SK-N-SH (cell line): ENCODE data around the gene TMA7. TPM values are rescaled to one million over a fixed set of nuclear protein-coding genes. Genes with fewer than 3 reads are reported as not detected.
"Not testable (repeated sequence)": the region's sequence is repeated elsewhere in the genome, so short reads cannot be mapped to it uniquely, and the experiment has no call there.

ENCODE experiments used
- CTCF ChIA-PET: fragments of 300-600, 350-600 bp; formaldehyde crosslinking; extraction: SDS; loops from one replicate; lab custom pipeline; 2021; lab: Yijun Ruan, JAX
- POLR2A ChIA-PET: fragments of 350-600 bp; sonication (Branson Sonifier 250); formaldehyde crosslinking; extraction: SDS; loops from one replicate; lab custom pipeline; 2020; ENCODE audit warnings: antibody characterized with exemption, inconsistent platforms; lab: Yijun Ruan, JAX
- DNase-seq: peaks from one replicate; pipeline ENCODE4 v3.0.0; 2012
- H2AFZ ChIP-seq: fragments of 200-600 bp; sonication (generic); 2 replicates; pipeline ENCODE4 v1.8.1; 2016; ENCODE audit warnings: antibody characterized with exemption, mild to moderate bottlenecking, low read depth
- H3F3A ChIP-seq: fragments of 200-600 bp; sonication (generic); replicated peaks from 2 replicates; pipeline ENCODE3; 2016; ENCODE audit warnings: antibody characterized with exemption, mild to moderate bottlenecking; ENCODE audit not compliant: insufficient read depth
- H3K27ac ChIP-seq, 2 experiments: fragments of 200-500 bp in 1 of 2; fragments of 200-600 bp in 1 of 2; sonication (Bioruptor generic) in 1 of 2; sonication (generic), shearing (Covaris generic) in 1 of 2; 2 replicates each; pipeline versions ENCODE4 v1.5.1 to v1.6.1; 2014 to 2016; ENCODE audit warnings: low read depth in 2 of 2, inconsistent platforms in 1 of 2, low read length in 1 of 2, mild to moderate bottlenecking in 1 of 2, mixed read lengths in 1 of 2
- H3K27me3 ChIP-seq: fragments of 200-600 bp; sonication (generic), shearing (Covaris generic); 2 replicates; pipeline ENCODE4 v1.6.1; 2016; ENCODE audit warnings: mixed run types; ENCODE audit not compliant: insufficient read depth
- H3K36me3 ChIP-seq, 2 experiments: fragments of 200-500 bp in 1 of 2; fragments of 200-600 bp in 1 of 2; sonication (Bioruptor generic) in 1 of 2; sonication (generic) in 1 of 2; replicated peaks in 1 of 2; 2 replicates each; pipeline versions ENCODE3 to v1.5.1; 2014 to 2016; ENCODE audit warnings: low read length in 1 of 2, mild to moderate bottlenecking in 1 of 2; ENCODE audit not compliant: insufficient read depth in 2 of 2, control insufficient read depth in 1 of 2
- H3K4me1 ChIP-seq, 2 experiments: fragments of 200-500 bp in 1 of 2; fragments of 200-600 bp in 1 of 2; sonication (Bioruptor generic) in 1 of 2; sonication (generic), shearing (Covaris generic) in 1 of 2; 2 replicates each; pipeline versions ENCODE4 v1.5.1 to v1.6.1; 2014 to 2016; ENCODE audit warnings: low read depth in 1 of 2, low read length in 1 of 2, mixed run types in 1 of 2; ENCODE audit not compliant: insufficient read depth in 2 of 2, control insufficient read depth in 1 of 2
- H3K4me2 ChIP-seq: fragments of 200-600 bp; sonication (generic), shearing (Covaris generic); 2 replicates; pipeline ENCODE4 v1.6.1; 2017; ENCODE audit warnings: mixed run types
- H3K4me3 ChIP-seq, 2 experiments: fragments of 200-500 bp in 1 of 2; fragments of 200-600 bp in 1 of 2; sonication (Bioruptor generic) in 1 of 2; sonication (generic), shearing (Covaris generic) in 1 of 2; 2 replicates each; pipeline versions ENCODE4 v1.5.1 to v1.8.1; 2014 to 2016; ENCODE audit warnings: low read depth in 2 of 2, inconsistent platforms in 1 of 2, low read length in 1 of 2, mild to moderate bottlenecking in 1 of 2, mixed read lengths in 1 of 2, moderate library complexity in 1 of 2
- H3K79me2 ChIP-seq: fragments of 200-600 bp; sonication (generic); 2 replicates; pipeline ENCODE4 v1.8.1; 2017; ENCODE audit warnings: mild to moderate bottlenecking; ENCODE audit not compliant: insufficient read depth
- H3K9ac ChIP-seq: fragments of 200-600 bp; sonication (generic); 2 replicates; pipeline ENCODE4 v1.6.1; 2017; ENCODE audit warnings: mixed run types
- H3K9me2 ChIP-seq: fragments of 200-600 bp; sonication (generic); 2 replicates; pipeline ENCODE4 v1.6.1; 2017; ENCODE audit warnings: mixed run types
- H3K9me3 ChIP-seq: fragments of 200-600 bp; sonication (generic); 2 replicates; pipeline ENCODE4 v1.6.1; 2017; ENCODE audit warnings: mixed run types, mild to moderate bottlenecking, moderate library complexity
- H4K20me1 ChIP-seq: fragments of 200-600 bp; sonication (generic); 2 replicates; pipeline ENCODE4 v1.6.1; 2017; ENCODE audit warnings: mild to moderate bottlenecking, mixed run types; ENCODE audit not compliant: insufficient read depth
- CTCF ChIP-seq: fragments of 200-600 bp; sonication (generic); IDR thresholded peaks from 2 replicates; pipeline ENCODE4 v1.6.1; 2017; ENCODE audit warnings: antibody characterized with exemption, mild to moderate bottlenecking, moderate library complexity
- ELF1 ChIP-seq: IDR thresholded peaks from 2 replicates; pipeline ENCODE4 v1.4.0; 2012
- JUND ChIP-seq: IDR thresholded peaks from 2 replicates; pipeline ENCODE4 v1.4.0; 2012
- MAX ChIP-seq: IDR thresholded peaks from 2 replicates; pipeline ENCODE4 v1.4.0; 2012; ENCODE audit warnings: low read depth
- MEF2A ChIP-seq: IDR thresholded peaks from 2 replicates; pipeline ENCODE4 v1.4.0; 2012; ENCODE audit warnings: low read depth, borderline replicate concordance
- NFIC ChIP-seq: IDR thresholded peaks from 2 replicates; pipeline ENCODE4 v1.4.0; 2012; ENCODE audit warnings: borderline replicate concordance
- POLR2AphosphoS5 ChIP-seq: IDR thresholded peaks from 2 replicates; pipeline ENCODE4 v1.6.1; 2012; ENCODE audit warnings: low read depth, low read length
- RAD21 ChIP-seq: IDR thresholded peaks from 2 replicates; pipeline ENCODE4 v1.6.1; 2012; ENCODE audit warnings: mild to moderate bottlenecking, low read length
- REST ChIP-seq: IDR thresholded peaks from 2 replicates; pipeline ENCODE4 v1.6.1; 2012; ENCODE audit warnings: mild to moderate bottlenecking, low read depth, low read length, moderate library complexity
- SIN3A ChIP-seq: IDR thresholded peaks from 2 replicates; pipeline ENCODE4 v1.6.1; 2012; ENCODE audit warnings: low read depth, mild to moderate bottlenecking, low read length, moderate library complexity, borderline replicate concordance
- SMC3 ChIP-seq: IDR thresholded peaks from 2 replicates; pipeline ENCODE4 v1.6.1; 2012; ENCODE audit warnings: low read depth, low read length, improper control_type of control experiment
- USF1 ChIP-seq: IDR thresholded peaks from 2 replicates; pipeline ENCODE4 v1.4.0; 2012; ENCODE audit warnings: low read depth, borderline replicate concordance
- YY1 ChIP-seq: IDR thresholded peaks from 2 replicates; pipeline ENCODE4 v1.4.0; 2012; ENCODE audit warnings: low read depth, mild to moderate bottlenecking
- WGBS: methylation state at CpG from one replicate; pipeline ENCODE4 v1.1.6; 2017; ENCODE audit warnings: low lambda C conversion rate; 5-methylcytosine and 5-hydroxymethylcytosine counted together
- polyA plus RNA-seq, 3 experiments: library from polyadenylated mRNA; depleted of rRNA; stranded (reverse); fragments of >200 nt; gene quantifications; 2 replicates each; pipeline ENCODE4 v1.2.3, GENCODE V29; 2012

TMA7 gene
- polyA plus RNA-seq, 1 of the 3 experiments (the other 2 are of a cell fraction), result 438 TPM

GRCh38 chr3:48400824-48401433 lies 39.1 kb upstream of the TMA7 start:
- Histone ChIP-seq H3K9me3 (no peaks in the 10 kb centered on the region), H3K27me3 (no peaks in the 10 kb centered on the region), H3K4me2 (no peak overlapping the region), H3K27ac (no peak overlapping the region; a peak in 1 of 4 replicates), H3K9ac (no peak overlapping the region), H2AFZ (no peak overlapping the region), H3K4me1 (peaks cover 6 to 23% of the 10 kb centered on the region in 2 experiments; a peak in 2 of 4 replicates), H3K4me3 (no peak overlapping the region), H4K20me1 (no peaks in the 10 kb centered on the region), H3F3A (peaks cover 12% of the 10 kb centered on the region), H3K79me2 (no peaks in the 10 kb centered on the region), H3K9me2 (no peaks in the 10 kb centered on the region), H3K36me3 (peaks cover 0 to 11% of the 10 kb centered on the region in 2 experiments)
- TF ChIP-seq RAD21 (peak; percentile 86), CTCF (peak; percentile 82), SMC3 (peak; percentile 69), SIN3A (no peak)
- WGBS, result 59% methylated on average over 6 of the region's 6 CpGs
- DNase-seq, result peak; percentile 81
- ChIA-PET CTCF (interaction anchor here (0.6 to 15.6 kb wide), 59 partner anchors 8 to 284 kb away, joined by 3 to 399 read pairs (median 4); partner anchors contain the start of genes ATRIP, CCDC51, FBXW12 and NCKIPSD), POLR2A (interaction anchor here (0.7 to 2.0 kb wide), 6 partner anchors 32 to 130 kb away, joined by 3 to 8 read pairs (median 3); partner anchors contain the start of gene CCDC51)

- not testable (repeated sequence) for H3K27me3 ChIP-seq, H2AFZ ChIP-seq, H3K4me3 ChIP-seq, H3K9me3 ChIP-seq, H4K20me1 ChIP-seq, H3K9me2 ChIP-seq, H3K9ac ChIP-seq, H3K79me2 ChIP-seq
- H3K36me3 ChIP-seq, result peaks cover 0 to 16% of the 10 kb centered on the region in 2 experiments
- ChIA-PET POLR2A (interaction anchor here (0.7 to 2.0 kb wide), 4 partner anchors 31 to 130 kb away, joined by 3 to 8 read pairs (median 4); partner anchors contain the start of gene CCDC51), CTCF (interaction anchor here (0.6 to 15.6 kb wide), 53 partner anchors 7 to 284 kb away, joined by 3 to 399 read pairs (median 5); partner anchors contain the start of genes ATRIP, CCDC51, FBXW12 and NCKIPSD)
- peak overlapping the region in 1 of 2 experiments; percentile 65; a peak in 2 of 4 replicates for H3K27ac ChIP-seq
- H3F3A ChIP-seq, result peaks cover 12% of the 10 kb centered on the region
- H3K4me1 ChIP-seq, result peaks cover 6 to 23% of the 10 kb centered on the region in 2 experiments; a peak in 2 of 4 replicates
- WGBS, result 95% methylated on average over 10 of the region's 12 CpGs
- peak; percentile 12 for DNase-seq
- H3K4me2 ChIP-seq, result peak overlapping the region; percentile 35; the same call in 1 of the 2 replicates
Measured at GRCh38 chr3:48401434-48401901, 38.6 kb upstream of the TMA7 start.

- peak; percentile 18 for DNase-seq
- Histone ChIP-seq H3K27me3 (no peaks in the 10 kb centered on the region), H3K9ac (no peak overlapping the region), H3F3A (peaks cover 12% of the 10 kb centered on the region), H3K4me3 (no peak overlapping the region), H4K20me1 (no peaks in the 10 kb centered on the region), H3K27ac (peak overlapping the region in 1 of 2 experiments; percentile 65; a peak in 3 of 4 replicates), H2AFZ (no peak overlapping the region), H3K79me2 (no peaks in the 10 kb centered on the region), H3K36me3 (peaks cover 0 to 17% of the 10 kb centered on the region in 2 experiments), H3K4me2 (peak overlapping the region; percentile 35; the same call in 1 of the 2 replicates), H3K9me2 (no peaks in the 10 kb centered on the region), H3K4me1 (peaks cover 6 to 23% of the 10 kb centered on the region in 2 experiments; a peak in 2 of 4 replicates), H3K9me3 (no peaks in the 10 kb centered on the region)
- CTCF ChIA-PET, result interaction anchor here (0.9 to 15.6 kb wide), 8 partner anchors 12 to 129 kb away, joined by 3 to 399 read pairs (median 12); partner anchors contain the start of genes FBXW12 and PLXNB1
- 19% methylated on average over 8 of the region's 8 CpGs for WGBS
- POLR2A ChIA-PET, result interaction anchor here (2.0 kb wide), 1 partner anchor 34 kb away, joined by 8 read pairs; no protein-coding TSS in a partner anchor
- TF ChIP-seq NFIC (peak; percentile 74), MEF2A (no peak), REST (0 out of 2 replicates have a peak, but pooled peaks have one; percentile 10), YY1 (no peak), ELF1 (no peak), JUND (peak; percentile 87), POLR2AphosphoS5 (peak; percentile 28; the same call in 1 of the 2 replicates), USF1 (peak; percentile 75), MAX (peak; percentile 97)
Measured at GRCh38 chr3:48402281-48402732, 37.8 kb upstream of the TMA7 start.
